WTC11 (cell line): Measurements from ENCODE around the gene POLE2. TPM values are rescaled to one million over a fixed set of nuclear protein-coding genes. Genes with fewer than 3 reads are reported as not detected.

Source experiments
- ATAC-seq: fragments of 200-7000 bp; cut with Tn5 transposase; 2 replicates; pipeline ENCODE4 v1.10.0; 2021; ENCODE audit warnings: mild to moderate bottlenecking, moderate library complexity
- CTCF ChIA-PET: fragments of 300-600 bp; sonication (Branson Sonifier 250); formaldehyde crosslinking; loops from one replicate; lab custom pipeline; 2021; ENCODE audit warnings: antibody characterized with exemption; lab: Charles Lee
- POLR2A ChIA-PET: fragments of 350-600 bp; sonication (Branson Sonifier 250); formaldehyde crosslinking; loops from one replicate; lab custom pipeline; 2021; ENCODE audit warnings: antibody characterized with exemption; lab: Charles Lee
- DNase-seq: peaks from one replicate; pipeline ENCODE4 v3.0.0; 2021; ENCODE audit warnings: low spot score
- H3K27ac Mint-ChIP-seq: 2 replicates; pipeline ENCODE4 v1.8.0; 2021; ENCODE audit warnings: mixed read lengths
- H3K27me3 Mint-ChIP-seq: 2 replicates; pipeline ENCODE4 v1.8.0; 2021; ENCODE audit warnings: low read depth, mild to moderate bottlenecking, moderate library complexity, mixed read lengths
- H3K36me3 Mint-ChIP-seq: 2 replicates; pipeline ENCODE4 v1.8.0; 2021; ENCODE audit warnings: mixed read lengths
- H3K4me1 Mint-ChIP-seq: 2 replicates; pipeline ENCODE4 v1.8.0; 2022; ENCODE audit warnings: mixed read lengths
- H3K4me3 Mint-ChIP-seq: 2 replicates; pipeline ENCODE4 v1.8.0; 2021; ENCODE audit warnings: mild to moderate bottlenecking, moderate library complexity, mixed read lengths
- H3K9me3 Mint-ChIP-seq: 2 replicates; pipeline ENCODE4 v1.8.0; 2021; ENCODE audit warnings: mixed read lengths
- AFF4 ChIP-seq: sonication (generic); formaldehyde crosslinking; IDR thresholded peaks from 2 replicates; pipeline ENCODE4 v1.8.1; 2023; ENCODE audit warnings: mild to moderate bottlenecking, missing genetic modification reagents, borderline replicate concordance
- ATF1 ChIP-seq: sonication (generic); formaldehyde crosslinking; IDR thresholded peaks from 2 replicates; pipeline ENCODE4 v1.8.1; 2023; ENCODE audit warnings: mild to moderate bottlenecking, moderate library complexity, missing genetic modification reagents
- ATF3 ChIP-seq: sonication (generic); formaldehyde crosslinking; conservative IDR thresholded peaks from 2 replicates; pipeline ENCODE4 v1.8.1; 2022; ENCODE audit warnings: mild to moderate bottlenecking, missing genetic modification reagents
- CTCF ChIP-seq: fragments of 200-600 bp; IDR thresholded peaks from 2 replicates; pipeline ENCODE4 v1.8.0; 2022; ENCODE audit warnings: antibody characterized with exemption
- ELF4 ChIP-seq: sonication (generic); formaldehyde crosslinking; IDR thresholded peaks from 2 replicates; pipeline ENCODE4 v1.8.1; 2022; ENCODE audit warnings: low read depth, mild to moderate bottlenecking, moderate library complexity, missing genetic modification reagents
- FOXP4 ChIP-seq: sonication (generic); formaldehyde crosslinking; IDR thresholded peaks from 2 replicates; pipeline ENCODE4 v1.8.0; 2022; ENCODE audit warnings: mild to moderate bottlenecking, missing genetic modification reagents
- SMAD3 ChIP-seq: sonication (generic); formaldehyde crosslinking; IDR thresholded peaks from 2 replicates; pipeline ENCODE4 v1.8.0; 2022; ENCODE audit warnings: missing genetic modification reagents, mild to moderate bottlenecking, borderline replicate concordance
- SMAD4 ChIP-seq: sonication (generic); formaldehyde crosslinking; IDR thresholded peaks from 2 replicates; pipeline ENCODE4 v1.8.0; 2022; ENCODE audit warnings: mild to moderate bottlenecking, missing genetic modification reagents
- SOX15 ChIP-seq: fragments of 250-450 bp; sonication (Bioruptor Pico); IDR thresholded peaks from 2 replicates; pipeline ENCODE4 v1.9.0; 2021; ENCODE audit warnings: mild to moderate bottlenecking
- TCF7 ChIP-seq: sonication (generic); formaldehyde crosslinking; IDR thresholded peaks from 2 replicates; pipeline ENCODE4 v1.8.0; 2022; ENCODE audit warnings: mild to moderate bottlenecking, low read depth, missing genetic modification reagents, moderate library complexity
- TEAD4 ChIP-seq: sonication (generic); formaldehyde crosslinking; IDR thresholded peaks from 2 replicates; pipeline ENCODE4 v1.8.0; 2022; ENCODE audit warnings: mild to moderate bottlenecking, missing genetic modification reagents
- ZMAT4 ChIP-seq: fragments of 250-450 bp; sonication (Bioruptor Pico); IDR thresholded peaks from 2 replicates; pipeline ENCODE4 v1.9.0; 2021; ENCODE audit warnings: mild to moderate bottlenecking
- ZNF219 ChIP-seq: sonication (generic); formaldehyde crosslinking; IDR thresholded peaks from 2 replicates; pipeline ENCODE4 v1.8.0; 2023; ENCODE audit warnings: missing genetic modification reagents, mild to moderate bottlenecking, borderline replicate concordance
- ZNF425 ChIP-seq: fragments of 250-450 bp; sonication (Bioruptor Pico); conservative IDR thresholded peaks from 2 replicates; pipeline ENCODE4 v1.9.0; 2021; ENCODE audit warnings: mild to moderate bottlenecking
- ZNF512 ChIP-seq: sonication (generic); formaldehyde crosslinking; IDR thresholded peaks from 2 replicates; pipeline ENCODE4 v1.8.1; 2022; ENCODE audit warnings: missing genetic modification reagents, borderline replicate concordance
- ZSCAN18 ChIP-seq: fragments of 250-450 bp; sonication (Bioruptor Pico); IDR thresholded peaks from 2 replicates; pipeline ENCODE4 v2.1.2; 2022; ENCODE audit warnings: mild to moderate bottlenecking, moderate library complexity
- total RNA-seq: library from RNA; stranded (reverse); gene quantifications from 3 replicates; pipeline ENCODE4 v1.2.3, GENCODE V29; 2021

The POLE2 gene
- total RNA-seq, 1 experiment from 2014 or later: 24.6 TPM

- no peak for TF ChIP-seq SMAD3
- no peak for TF ChIP-seq SOX15
- no peak for TF ChIP-seq CTCF
- TF ChIP-seq ZMAT4 (CRISPR knock-in tag): no peak
- TF ChIP-seq AFF4 (CRISPR knock-in tag): no peak
- TF ChIP-seq ZNF425 (CRISPR knock-in tag): no peak
- no peak for TF ChIP-seq ZNF512 (CRISPR knock-in tag)
- TF ChIP-seq FOXP4 (CRISPR knock-in tag): no peak
- no peak for TF ChIP-seq ZNF219 (CRISPR knock-in tag)
Observed at GRCh38 chr14:49615776-49616175, 72.2 kb downstream of the POLE2 start (continued).

- no peaks in the 10 kb centered on the region for H3K9me3 Mint-ChIP-seq
- ChIA-PET CTCF (no interaction called here), POLR2A (no interaction called here)
- peaks cover 19% of the 10 kb centered on the region for H3K36me3 Mint-ChIP-seq
- peaks cover 6% of the 10 kb centered on the region for H3K4me1 Mint-ChIP-seq
- H3K27ac Mint-ChIP-seq: no peak overlapping the region
- ATAC-seq (no peak), DNase-seq (no peak)
- H3K4me3 Mint-ChIP-seq: no peak overlapping the region
- no peaks in the 10 kb centered on the region for H3K27me3 Mint-ChIP-seq
- no peak for TF ChIP-seq ATF1
- no peak for TF ChIP-seq CTCF
- no peak for TF ChIP-seq TCF7 (CRISPR knock-in tag)
- no peak for TF ChIP-seq ATF3 (CRISPR knock-in tag)
- TF ChIP-seq TEAD4 (CRISPR knock-in tag): no peak
- TF ChIP-seq ZSCAN18 (CRISPR knock-in tag): no peak
- no peak for TF ChIP-seq ELF4 (CRISPR knock-in tag)
- TF ChIP-seq FOXP4 (CRISPR knock-in tag): no peak
- no peak for TF ChIP-seq SMAD4 (CRISPR knock-in tag)
Observed at GRCh38 chr14:49614196-49614595, 73.8 kb downstream of the POLE2 start.
